Sigmoid colon (tissue), 4 donors: ENCODE data around the gene C11orf16.

Experiments used
- EP300 ChIP-seq, 4 donors: sonication (generic); formaldehyde crosslinking; IDR thresholded peaks; one replicate each; pipeline ENCODE4 v1.6.1; 2017; ENCODE audit warnings: antibody characterized with exemption in 4 of 4
- POLR2A ChIP-seq, 2 donors: fragments of 450-650 bp; IDR thresholded peaks; one replicate each; pipeline ENCODE4 v1.6.1; 2016; ENCODE audit warnings: antibody characterized with exemption in 2 of 2, mild to moderate bottlenecking in 2 of 2, moderate library complexity in 2 of 2
- POLR2AphosphoS5 ChIP-seq, 4 donors: sonication (generic); formaldehyde crosslinking; IDR thresholded peaks; one replicate each; pipeline ENCODE4 v1.6.1; 2017; ENCODE audit warnings: antibody characterized with exemption in 4 of 4

DNA sequence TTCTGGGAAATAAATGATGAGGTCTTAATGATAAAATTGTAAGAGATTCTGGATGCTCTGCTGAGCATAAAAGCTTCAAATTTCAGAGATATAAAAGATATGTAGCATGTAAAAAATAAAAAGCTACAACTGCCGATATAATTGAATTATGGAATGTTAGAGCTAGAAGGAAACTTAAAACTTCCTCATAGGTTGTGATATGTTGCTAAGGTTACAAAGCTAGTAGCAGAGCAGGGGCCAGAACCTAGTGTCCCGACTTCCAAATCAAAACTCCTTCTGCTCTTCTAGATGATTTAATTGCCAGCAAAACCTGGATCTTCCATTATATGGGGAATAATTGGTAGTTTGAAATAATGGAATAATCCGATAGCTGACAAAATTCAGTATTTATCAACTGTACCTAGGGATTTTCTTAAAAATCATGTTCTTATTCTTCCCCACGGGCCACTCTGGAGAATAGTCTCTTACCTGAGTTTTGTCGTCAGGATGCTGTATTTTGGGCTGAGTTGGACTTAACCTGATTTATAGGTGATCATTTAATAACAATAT lies 9.8 kb upstream of the C11orf16 start, which contains the start of gene ASCL3:
- TF ChIP-seq POLR2A (IDR thresholded peaks at IDR 0.05): no peak
- no peak for TF ChIP-seq EP300 (IDR thresholded peaks at IDR 0.05)
- no peak for TF ChIP-seq POLR2AphosphoS5 (IDR thresholded peaks at IDR 0.05)
